GM12878 (cell line): Measurements from ENCODE around the gene VAX1.
"Not testable (repeated sequence)": the region's sequence is repeated elsewhere in the genome, so short reads cannot be mapped to it uniquely, and the experiment has no call there.

Experiments used
- PAX5 ChIP-seq: IDR thresholded peaks from 2 replicates; pipeline ENCODE4 v1.6.1; 2011; ENCODE audit warnings: low read depth, low read length, borderline replicate concordance
- RFX5 ChIP-seq: IDR thresholded peaks from 2 replicates; pipeline ENCODE4 v1.6.1; 2011; ENCODE audit warnings: low read depth, low read length, improper control_type of control experiment
- SP1 ChIP-seq: IDR thresholded peaks from one replicate; pipeline ENCODE4 v1.6.1; 2011; ENCODE audit warnings: low read depth, low read length

DNA sequence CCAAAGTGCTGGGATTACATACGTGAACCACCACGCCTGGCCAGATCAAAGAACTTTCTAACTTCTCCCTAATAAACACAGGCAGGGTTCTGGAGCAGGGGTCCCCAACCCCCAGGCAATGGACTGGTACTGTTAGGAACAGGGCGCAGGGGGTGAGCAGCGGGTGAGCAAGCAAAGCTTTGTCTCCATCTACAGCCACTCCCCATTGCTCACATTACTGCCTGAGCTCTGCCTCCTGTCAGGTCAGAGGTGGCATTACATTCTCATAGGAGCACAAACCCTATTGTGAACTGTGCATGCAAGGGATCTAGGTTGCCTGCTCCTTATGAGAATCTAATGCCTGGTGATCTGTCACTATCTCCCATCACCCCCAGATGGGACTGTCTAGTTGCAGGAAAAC lies 47.7 kb upstream of the VAX1 start:
- TF ChIP-seq SP1, RFX5, PAX5: not testable (repeated sequence)
